Ramos (cell line): ENCODE data around the gene FARS2.

Experiments
- in situ Hi-C: fragments of 300-500 bp; cut with MboI; formaldehyde crosslinking; loops from one replicate; pipeline ENCODE4 v1.14.3; 2022; ENCODE audit warnings: low sequenced_read_pairs; ENCODE audit not compliant: unreplicated experiment

FARS2 gene

DNA sequence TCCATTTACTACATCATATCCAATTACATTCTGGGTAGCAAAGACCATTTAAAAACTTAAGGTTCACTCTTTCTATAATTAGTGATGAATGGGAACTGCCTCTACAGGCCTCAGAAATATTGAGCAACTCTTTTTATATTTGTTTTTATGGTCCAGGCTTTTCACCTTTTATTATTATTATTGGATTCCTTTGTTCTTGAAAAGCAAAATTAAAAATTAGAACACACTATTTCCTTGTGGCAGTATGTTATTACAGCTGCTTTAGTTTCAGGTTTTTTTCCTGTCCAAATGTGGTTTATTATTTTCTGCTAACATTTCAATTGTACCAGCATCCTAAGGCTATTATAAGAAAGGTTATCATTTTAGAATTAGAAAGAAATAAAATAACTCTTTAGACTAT, 150.1 kb downstream of the FARS2 start:
- in situ Hi-C loops, result no loop called here

DNA sequence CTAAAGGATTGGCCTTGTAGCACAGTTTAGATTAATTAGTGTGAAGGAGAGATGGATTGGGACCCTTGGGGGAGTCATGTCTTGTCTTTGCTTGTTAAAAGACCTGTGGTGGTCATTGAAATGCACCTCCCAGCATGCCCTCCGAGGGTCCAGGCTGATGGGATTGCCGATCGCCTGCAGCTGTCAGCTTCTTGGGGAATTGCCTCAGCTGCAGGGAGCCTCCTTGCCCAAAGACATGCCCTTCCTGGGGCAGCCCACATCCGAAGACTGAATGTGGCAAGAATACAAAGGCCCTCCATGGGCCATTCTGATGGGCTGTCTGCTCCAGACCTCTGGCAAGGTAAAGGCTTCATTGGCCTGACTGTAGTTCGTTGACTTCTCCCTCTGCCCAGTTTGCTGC, 150.7 kb downstream of the FARS2 start:
- in situ Hi-C loops, result no loop called here

DNA sequence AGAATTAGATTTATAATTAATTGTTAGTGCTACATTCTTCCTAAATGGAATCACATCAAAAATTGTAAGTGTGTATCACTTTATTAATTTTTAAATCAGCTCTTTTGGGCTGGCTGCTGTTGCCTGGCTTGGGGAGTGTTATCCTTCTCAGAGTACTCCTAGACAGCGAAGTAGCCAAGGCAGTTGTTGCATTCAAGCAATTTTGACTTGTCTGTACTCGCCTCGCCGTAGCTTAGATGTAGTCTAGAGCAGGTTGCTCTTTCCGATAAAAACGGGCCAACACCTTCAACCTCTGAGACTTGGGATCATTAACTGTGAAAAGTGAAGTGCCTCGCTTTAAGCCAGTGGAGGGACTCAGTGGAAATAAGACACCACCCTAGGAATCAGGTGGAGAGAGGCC, 151.3 kb downstream of the FARS2 start:
- in situ Hi-C loops, result no loop called here

- in situ Hi-C loops, result no loop called here
These were observed 154.9 kb downstream of the FARS2 start for GRCh38 chr6:5416250-5416649.

GRCh38 chr6:5422321-5422915, 161.1 kb downstream of the FARS2 start:
- in situ Hi-C loops, result no loop called here

- in situ Hi-C loops, result no loop called here
These were observed 161.9 kb downstream of the FARS2 start for GRCh38 chr6:5423251-5423650.

GRCh38 chr6:5424726-5425125, 163.4 kb downstream of the FARS2 start:
- in situ Hi-C loops, result no loop called here

GRCh38 chr6:5425267-5425666, 164.0 kb downstream of the FARS2 start:
- in situ Hi-C loops, result no loop called here

GRCh38 chr6:5425797-5426196, 164.5 kb downstream of the FARS2 start:
- in situ Hi-C loops, result no loop called here

GRCh38 chr6:5427586-5427985, 166.3 kb downstream of the FARS2 start:
- in situ Hi-C loops, result no loop called here

GRCh38 chr6:5433324-5433723, 172.0 kb downstream of the FARS2 start:
- in situ Hi-C loops, result no loop called here

GRCh38 chr6:5435449-5435848, 174.1 kb downstream of the FARS2 start:
- in situ Hi-C loops, result no loop called here

- in situ Hi-C loops, result no loop called here
These were observed 177.7 kb downstream of the FARS2 start for GRCh38 chr6:5438922-5439584.

DNA sequence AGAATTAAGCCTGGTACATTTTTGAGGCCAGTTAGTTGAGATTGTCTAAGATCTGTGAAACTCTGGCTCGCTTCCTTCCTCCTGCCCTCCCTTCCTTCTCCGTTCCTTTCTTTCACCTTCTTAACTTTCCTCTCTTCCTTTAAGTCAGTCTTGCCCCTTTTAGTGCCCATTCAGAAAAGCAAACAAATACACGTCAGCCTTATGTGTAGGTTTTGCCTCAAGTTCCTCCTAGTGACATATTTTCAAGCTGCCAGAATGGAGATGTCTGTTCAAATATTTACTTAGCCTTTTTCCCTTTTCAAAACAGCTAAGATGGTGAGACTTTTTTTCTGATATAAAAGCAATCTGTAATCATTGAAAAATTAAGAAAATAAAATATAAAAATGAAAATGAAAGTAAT, 178.4 kb downstream of the FARS2 start:
- in situ Hi-C loops, result no loop called here

DNA sequence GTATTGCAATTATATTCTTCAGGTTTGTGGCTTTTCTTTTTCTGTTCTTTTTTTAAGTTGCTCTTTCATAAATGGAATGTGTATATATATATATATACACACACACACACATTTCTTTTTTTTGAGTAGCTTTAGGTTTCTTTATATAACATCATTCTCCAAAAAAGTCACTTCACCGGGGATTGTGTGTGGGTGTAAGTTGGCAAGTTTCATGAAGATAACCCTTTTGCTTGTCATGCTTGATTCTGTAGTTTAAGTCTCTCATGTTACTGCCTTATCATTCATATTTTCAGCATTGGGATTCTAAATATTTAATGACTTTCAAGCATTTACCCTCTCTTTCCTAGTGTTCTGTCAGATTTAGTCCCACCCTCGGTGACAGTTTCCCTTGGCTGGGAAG, 181.0 kb downstream of the FARS2 start:
- in situ Hi-C loops, result no loop called here

- in situ Hi-C loops, result no loop called here
These were observed 181.6 kb downstream of the FARS2 start for GRCh38 chr6:5442916-5443315.

DNA sequence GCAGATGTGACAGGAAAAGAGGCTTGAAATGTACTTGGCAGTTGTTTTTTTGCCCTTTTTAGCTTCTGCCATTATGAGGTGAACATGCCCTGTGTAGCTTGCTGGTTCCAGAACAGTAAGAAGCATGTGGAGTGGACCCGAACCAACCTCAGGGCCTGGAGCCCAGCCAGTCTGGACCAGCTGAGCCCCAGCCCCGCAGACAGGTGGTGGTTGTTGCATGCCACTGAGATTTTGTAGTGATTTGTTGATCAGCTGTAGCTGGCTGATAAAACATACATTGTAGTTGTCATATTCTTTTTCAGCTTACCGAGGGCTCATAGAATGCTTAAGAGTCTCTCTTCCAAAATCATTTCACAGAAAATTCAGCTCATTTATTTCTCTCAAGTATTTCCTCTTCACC, 182.2 kb downstream of the FARS2 start:
- in situ Hi-C loops, result no loop called here

DNA sequence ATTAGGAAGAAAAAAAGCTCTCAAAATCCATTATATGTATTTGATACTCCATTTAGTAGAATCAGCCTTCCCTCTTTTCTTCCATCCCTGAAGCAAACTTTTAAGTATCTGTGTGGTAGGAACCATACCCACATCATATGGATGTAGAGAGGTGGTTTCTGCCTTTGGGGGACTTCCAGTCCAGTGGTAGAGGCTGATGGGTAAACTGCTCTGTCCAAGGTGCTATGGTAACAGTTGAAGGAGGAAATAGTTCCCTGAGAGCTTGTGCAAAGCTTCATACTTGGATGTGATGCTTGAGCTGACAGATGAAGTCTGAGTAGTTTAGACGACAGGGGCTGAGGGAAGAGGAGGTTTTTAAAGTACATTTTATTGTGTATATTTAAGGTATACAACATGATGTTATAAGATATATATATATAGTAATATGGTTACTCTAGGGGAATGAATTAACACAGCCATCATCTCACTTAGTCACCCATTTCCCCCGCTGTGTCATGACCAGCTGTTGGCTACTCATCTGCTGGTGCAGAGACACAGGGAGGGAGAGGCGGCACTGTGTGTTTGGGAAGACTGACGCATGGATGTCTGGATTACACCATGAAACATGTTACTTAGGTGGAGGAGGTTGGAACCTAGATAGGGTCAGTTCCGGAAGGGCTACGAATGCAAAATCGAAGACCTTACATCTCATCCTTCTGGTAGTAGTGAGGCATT, 185.2 kb downstream of the FARS2 start:
- in situ Hi-C loops, result no loop called here

GRCh38 chr6:5447921-5448320, 186.6 kb downstream of the FARS2 start:
- in situ Hi-C loops, result no loop called here

DNA sequence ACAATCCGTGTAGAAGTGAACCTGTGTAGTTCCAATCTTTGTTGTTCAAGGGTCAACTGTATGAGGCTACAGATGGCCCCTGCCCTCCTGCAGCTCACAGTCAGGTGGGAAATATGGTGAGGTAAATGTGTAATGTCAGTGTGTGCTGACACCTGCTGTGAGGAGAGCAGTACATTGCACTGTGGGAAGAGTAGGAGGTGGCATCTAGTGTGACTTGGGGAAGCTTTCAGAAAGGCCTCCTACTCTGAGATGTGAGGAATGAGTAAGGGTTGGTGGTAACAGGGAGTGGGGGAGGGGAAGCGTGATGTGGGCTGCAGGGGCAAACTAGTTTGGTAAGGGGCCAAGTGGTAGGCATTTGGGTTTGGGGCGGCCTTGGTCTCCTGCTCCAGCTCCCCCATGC, 188.8 kb downstream of the FARS2 start:
- in situ Hi-C loops, result loop anchor here (25.0 kb wide), 1 partner anchor 1087 kb away; no protein-coding TSS in a partner anchor

- in situ Hi-C loops, result loop anchor here (25.0 kb wide), 1 partner anchor 1084 kb away; no protein-coding TSS in a partner anchor
These were observed 192.2 kb downstream of the FARS2 start for GRCh38 chr6:5453546-5453945.
